ENCODE data around the gene CPEB3. TPM values are rescaled to one million over a fixed set of nuclear protein-coding genes. Genes with fewer than 3 reads are reported as not detected.
"Not testable (repeated sequence)": the region's sequence is repeated elsewhere in the genome, so short reads cannot be mapped to it uniquely, and the experiment has no call there.

Gene CPEB3
- total RNA-seq, 1 experiment from 2014 or later, result 1.0 TPM

DNA sequence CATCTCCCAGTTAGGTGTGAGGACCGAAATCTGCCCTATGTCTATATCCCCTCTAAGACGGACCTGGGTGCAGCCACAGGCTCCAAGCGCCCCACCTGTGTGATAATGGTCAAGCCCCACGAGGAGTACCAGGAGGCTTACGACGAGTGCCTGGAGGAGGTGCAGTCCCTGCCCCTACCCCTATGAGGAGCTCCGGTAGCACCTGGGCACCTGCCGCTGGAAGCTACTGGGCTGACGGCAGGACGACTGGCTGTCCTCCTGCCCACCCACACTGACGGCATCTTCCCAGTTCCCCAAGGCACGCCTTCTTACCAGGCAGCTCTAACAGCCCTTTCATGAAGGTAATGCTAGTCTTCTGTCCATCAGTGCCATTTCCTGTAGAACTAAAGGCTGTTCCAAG, 74.3 kb downstream of the CPEB3 start:
- not testable (repeated sequence) for H3K79me1 ChIP-seq (ENCODE audit: insufficient read depth, low read depth, low read length, poor library complexity, severe bottlenecking); H4K20me1 ChIP-seq (ENCODE audit: control insufficient read depth, insufficient read depth, insufficient read length); H3K9me3 Mint-ChIP-seq; H2BK20ac ChIP-seq (ENCODE audit: low read depth, low read length, poor library complexity, severe bottlenecking); H3K4me2 ChIP-seq (ENCODE audit: insufficient read depth, insufficient read length, low read length); H3K23me2 ChIP-seq (ENCODE audit: insufficient read length, low read depth, low read length, poor library complexity, severe bottlenecking); H2AK5ac ChIP-seq (ENCODE audit: insufficient read length, low read length); H3K9me3 ChIP-seq (ENCODE audit: control insufficient read depth, low read depth, low read length); H2BK120ac ChIP-seq (ENCODE audit: low read depth, low read length, poor library complexity, severe bottlenecking); H4K5ac ChIP-seq (ENCODE audit: insufficient read length, low read depth, low read length); H3K9ac ChIP-seq (ENCODE audit: extremely low read depth, insufficient read length, low read length); H3K18ac ChIP-seq (ENCODE audit: insufficient read length, low read depth, low read length); H3K79me2 ChIP-seq (ENCODE audit: insufficient read depth, low read length); H2BK15ac ChIP-seq (ENCODE audit: low read depth, low read length); H3K4ac ChIP-seq (ENCODE audit: low read depth, low read length); H3T11ph ChIP-seq (ENCODE audit: low read length); H2AFZ ChIP-seq (ENCODE audit: low read length); H3K23ac ChIP-seq (ENCODE audit: insufficient read length, low read depth, low read length); H3K27me3 Mint-ChIP-seq (ENCODE audit: low read depth); H2BK5ac ChIP-seq (ENCODE audit: insufficient read length, low read length); H4K91ac ChIP-seq (ENCODE audit: insufficient read length, low read depth, low read length); H3K36me3 Mint-ChIP-seq (ENCODE audit: insufficient read depth in 1 of 3, low read depth in 3 of 3); H3K27ac Mint-ChIP-seq; H3K56ac ChIP-seq (ENCODE audit: insufficient read length, low read depth, low read length); H3K27me3 ChIP-seq (ENCODE audit: insufficient read depth, low read length); H3K4me3 Mint-ChIP-seq; H3K27ac ChIP-seq (ENCODE audit: insufficient read length, low read depth, low read length); H3K4me1 ChIP-seq (ENCODE audit: insufficient read depth, low read length); H3K14ac ChIP-seq (ENCODE audit: insufficient read depth, low read length); H4K8ac ChIP-seq (replicated peaks; ENCODE audit: insufficient read length, low read depth, low read length); H2BK12ac ChIP-seq (ENCODE audit: insufficient read length, low read depth, low read length)
- TF ChIP-seq, protein P1, sequence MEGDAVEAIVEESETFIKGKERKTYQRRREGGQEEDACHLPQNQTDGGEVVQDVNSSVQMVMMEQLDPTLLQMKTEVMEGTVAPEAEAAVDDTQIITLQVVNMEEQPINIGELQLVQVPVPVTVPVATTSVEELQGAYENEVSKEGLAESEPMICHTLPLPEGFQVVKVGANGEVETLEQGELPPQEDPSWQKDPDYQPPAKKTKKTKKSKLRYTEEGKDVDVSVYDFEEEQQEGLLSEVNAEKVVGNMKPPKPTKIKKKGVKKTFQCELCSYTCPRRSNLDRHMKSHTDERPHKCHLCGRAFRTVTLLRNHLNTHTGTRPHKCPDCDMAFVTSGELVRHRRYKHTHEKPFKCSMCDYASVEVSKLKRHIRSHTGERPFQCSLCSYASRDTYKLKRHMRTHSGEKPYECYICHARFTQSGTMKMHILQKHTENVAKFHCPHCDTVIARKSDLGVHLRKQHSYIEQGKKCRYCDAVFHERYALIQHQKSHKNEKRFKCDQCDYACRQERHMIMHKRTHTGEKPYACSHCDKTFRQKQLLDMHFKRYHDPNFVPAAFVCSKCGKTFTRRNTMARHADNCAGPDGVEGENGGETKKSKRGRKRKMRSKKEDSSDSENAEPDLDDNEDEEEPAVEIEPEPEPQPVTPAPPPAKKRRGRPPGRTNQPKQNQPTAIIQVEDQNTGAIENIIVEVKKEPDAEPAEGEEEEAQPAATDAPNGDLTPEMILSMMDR (conservative IDR thresholded peaks at IDR 0.05), result peak; percentile 78
- no CpG with 5 or more reads among the region's 12 CpGs for WGBS (ENCODE audit: extremely low coverage, insufficient read length, low lambda C conversion rate)
- DNase-seq, result peak; percentile 90
- H3K4me1 Mint-ChIP-seq, result peaks cover 16 to 23% of the 10 kb centered on the region in 2 experiments

DNA sequence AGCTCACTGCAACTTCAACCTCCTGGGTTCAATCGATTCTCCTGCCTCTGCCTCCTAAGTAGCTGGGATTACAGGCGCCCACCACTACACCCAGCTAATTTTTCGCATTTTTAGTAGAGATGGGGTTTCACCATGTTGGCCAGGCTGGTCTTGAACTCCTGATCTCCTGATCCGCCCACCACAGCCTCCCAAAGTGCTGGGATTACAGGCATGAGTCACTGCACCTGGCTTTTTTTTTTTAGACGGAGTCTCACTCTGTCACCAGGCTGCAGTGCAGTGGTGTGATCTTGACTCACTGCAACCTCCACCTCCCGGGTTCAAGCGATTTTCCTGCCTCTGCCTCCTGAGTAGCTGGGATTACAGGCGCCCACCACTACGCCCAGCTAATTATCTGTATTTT, 75.7 kb downstream of the CPEB3 start:
- H3K9ac ChIP-seq (ENCODE audit: extremely low read depth, insufficient read length, low read length); H3K79me2 ChIP-seq (ENCODE audit: insufficient read depth, low read length); H3K79me1 ChIP-seq (ENCODE audit: insufficient read depth, low read depth, low read length, poor library complexity, severe bottlenecking); H3K4me3 Mint-ChIP-seq; H4K20me1 ChIP-seq (ENCODE audit: control insufficient read depth, insufficient read depth, insufficient read length); H3K23ac ChIP-seq (ENCODE audit: insufficient read length, low read depth, low read length); H3K18ac ChIP-seq (ENCODE audit: insufficient read length, low read depth, low read length); H2BK20ac ChIP-seq (ENCODE audit: low read depth, low read length, poor library complexity, severe bottlenecking); H3K4me1 ChIP-seq (ENCODE audit: insufficient read depth, low read length); H2AK5ac ChIP-seq (ENCODE audit: insufficient read length, low read length); H4K8ac ChIP-seq (replicated peaks; ENCODE audit: insufficient read length, low read depth, low read length); H3K23me2 ChIP-seq (ENCODE audit: insufficient read length, low read depth, low read length, poor library complexity, severe bottlenecking); H3K14ac ChIP-seq (ENCODE audit: insufficient read depth, low read length); H4K5ac ChIP-seq (ENCODE audit: insufficient read length, low read depth, low read length); H3K27me3 Mint-ChIP-seq (ENCODE audit: low read depth); H2BK120ac ChIP-seq (ENCODE audit: low read depth, low read length, poor library complexity, severe bottlenecking); H2AFZ ChIP-seq (ENCODE audit: low read length); H3K4me2 ChIP-seq (ENCODE audit: insufficient read depth, insufficient read length, low read length); H2BK5ac ChIP-seq (ENCODE audit: insufficient read length, low read length); H3K36me3 Mint-ChIP-seq (ENCODE audit: insufficient read depth in 1 of 3, low read depth in 3 of 3); H3K9me3 Mint-ChIP-seq; H3K27ac Mint-ChIP-seq; H3K4ac ChIP-seq (ENCODE audit: low read depth, low read length); H2BK12ac ChIP-seq (ENCODE audit: insufficient read length, low read depth, low read length); H3K9me3 ChIP-seq (ENCODE audit: control insufficient read depth, low read depth, low read length); H3K56ac ChIP-seq (ENCODE audit: insufficient read length, low read depth, low read length); H2BK15ac ChIP-seq (ENCODE audit: low read depth, low read length); H4K91ac ChIP-seq (ENCODE audit: insufficient read length, low read depth, low read length); DNase-seq; H3T11ph ChIP-seq (ENCODE audit: low read length); H3K27me3 ChIP-seq (ENCODE audit: insufficient read depth, low read length); H3K27ac ChIP-seq (ENCODE audit: insufficient read length, low read depth, low read length): not testable (repeated sequence)
- WGBS (ENCODE audit: extremely low coverage, insufficient read length, low lambda C conversion rate), result no CpG with 5 or more reads among the region's 9 CpGs
- peaks cover 9 to 14% of the 10 kb centered on the region in 2 experiments for H3K4me1 Mint-ChIP-seq
